CD4-positive, CD25-positive, alpha-beta regulatory T cell (primary cell): Measurements from ENCODE around the gene PEX26. TPM values are rescaled to one million over a fixed set of nuclear protein-coding genes. Genes with fewer than 3 reads are reported as not detected.

Experiments used
- ATAC-seq, 2 donors: fragments of 150-1000 bp; cut with Tn5 transposase; one replicate each; pipeline ENCODE4 v1.10.0; 2021; ENCODE audit warnings: low read depth in 2 of 2, moderate number of reproducible peaks in 2 of 2, moderate library complexity in 1 of 2
- DNase-seq, 3 donors: peaks; one replicate each; pipeline versions ENCODE4 v3.0.0 to v3.0.0-alpha.2; 2012 to 2022; ENCODE audit warnings: mixed read lengths in 1 of 3
- H3K27ac ChIP-seq: one replicate; pipeline ENCODE4 v1.7.0; 2013; ENCODE audit warnings: mild to moderate bottlenecking, low read length; ENCODE audit not compliant: insufficient read depth, poor library complexity, severe bottlenecking
- H3K27me3 ChIP-seq: one replicate; pipeline ENCODE4 v1.7.0; 2013; ENCODE audit warnings: low read length; ENCODE audit not compliant: control insufficient read depth, insufficient read depth
- H3K36me3 ChIP-seq: one replicate; pipeline ENCODE4 v1.7.0; 2013; ENCODE audit warnings: mild to moderate bottlenecking, low read length, moderate library complexity; ENCODE audit not compliant: control insufficient read depth, insufficient read depth
- H3K4me1 ChIP-seq: 2 replicates; pipeline ENCODE4 v1.7.0; 2013; ENCODE audit warnings: mild to moderate bottlenecking, low read length; ENCODE audit not compliant: insufficient read depth, control insufficient read depth, poor library complexity, severe bottlenecking
- H3K4me3 ChIP-seq: one replicate; pipeline ENCODE4 v1.7.0; 2013; ENCODE audit warnings: low read depth, mild to moderate bottlenecking, low read length, moderate library complexity
- H3K9me3 ChIP-seq, 2 experiments: 1 replicate in 1 of 2; 2 replicates in 1 of 2; pipeline ENCODE4 v1.7.0; 2013; ENCODE audit warnings: low read length in 2 of 2, mild to moderate bottlenecking in 1 of 2, moderate library complexity in 1 of 2; ENCODE audit not compliant: control insufficient read depth in 2 of 2
- H3K27ac Mint-ChIP-seq, 3 donors: one replicate each; pipeline ENCODE4 v1.8.0; 2020 to 2022; ENCODE audit warnings: mild to moderate bottlenecking in 3 of 3, mixed read lengths in 3 of 3, moderate library complexity in 2 of 3
- H3K27me3 Mint-ChIP-seq: one replicate; pipeline ENCODE4 v1.8.0; 2022; ENCODE audit warnings: mild to moderate bottlenecking, mixed read lengths
- H3K36me3 Mint-ChIP-seq: one replicate; pipeline ENCODE4 v1.8.0; 2020; ENCODE audit warnings: mixed read lengths
- H3K4me1 Mint-ChIP-seq, 4 donors: one replicate each; pipeline ENCODE4 v1.8.0; 2020 to 2022; ENCODE audit warnings: mixed read lengths in 4 of 4, mild to moderate bottlenecking in 1 of 4
- H3K4me3 Mint-ChIP-seq, 4 donors: one replicate each; pipeline ENCODE4 v1.8.0; 2020 to 2022; ENCODE audit warnings: mild to moderate bottlenecking in 4 of 4, mixed read lengths in 4 of 4, moderate library complexity in 3 of 4
- H3K9me3 Mint-ChIP-seq, 7 donors: one replicate each; pipeline ENCODE4 v1.8.0; 2020 to 2022; ENCODE audit warnings: mixed read lengths in 7 of 7, mild to moderate bottlenecking in 3 of 7, moderate library complexity in 2 of 7
- polyA plus RNA-seq, 4 donors: library from polyadenylated mRNA; unstranded; fragments of 300-500 nt; fragmentation: Illumina TruSeq; gene quantifications; one replicate each; pipeline ENCODE4 v1.2.3, GENCODE V29; 2021
- total RNA-seq: library from RNA; stranded (reverse); gene quantifications from one replicate; pipeline ENCODE4 v1.2.3, GENCODE V29; 2022

The PEX26 gene
- total and polyA plus RNA-seq, 5 donors from 2014 or later: 3.4 to 35.4 (median 3.9) TPM

GRCh38 chr22:18075101-18075719 is 2.6 kb upstream of the PEX26 start:
- H3K4me1 Mint-ChIP-seq: peaks cover 0 to 34% (median 27%) of the 10 kb centered on the region in 4 donors
- DNase-seq: no peak
- H3K4me1 ChIP-seq: peaks cover 31% of the 10 kb centered on the region
- no peak overlapping the region for H3K4me3 ChIP-seq
- no peak overlapping the region for H3K4me3 Mint-ChIP-seq
- peaks cover 8% of the 10 kb centered on the region for H3K36me3 Mint-ChIP-seq
- peaks cover 8% of the 10 kb centered on the region for H3K36me3 ChIP-seq
- H3K9me3 ChIP-seq: no peaks in the 10 kb centered on the region
- no peaks in the 10 kb centered on the region for H3K9me3 Mint-ChIP-seq
- peaks cover 4% of the 10 kb centered on the region for H3K27me3 Mint-ChIP-seq
- no peak overlapping the region for H3K27ac ChIP-seq
- no peaks in the 10 kb centered on the region for H3K27me3 ChIP-seq
- peak overlapping the region in 1 of 3 donors; percentile 99 for H3K27ac Mint-ChIP-seq
- ATAC-seq: no peak

GRCh38 chr22:18075720-18076497 is 1.9 kb upstream of the PEX26 start:
- H3K4me3 ChIP-seq: peak overlapping the region; percentile 100
- peaks cover 14% of the 10 kb centered on the region for H3K36me3 ChIP-seq
- Mint-ChIP-seq H3K9me3 (peaks cover 0 to 2% (median 0%) of the 10 kb centered on the region in 7 donors), H3K36me3 (peaks cover 14% of the 10 kb centered on the region), H3K27me3 (peaks cover 4% of the 10 kb centered on the region), H3K27ac (peak overlapping the region in 2 of 3 donors; percentile 57 to 99), H3K4me3 (peak overlapping the region; percentile 54 to 94 (median 83)), H3K4me1 (peaks cover 0 to 39% (median 31%) of the 10 kb centered on the region in 4 donors)
- no peaks in the 10 kb centered on the region for H3K27me3 ChIP-seq
- peaks cover 31% of the 10 kb centered on the region for H3K4me1 ChIP-seq
- DNase-seq: peak; percentile 34 to 75 (median 71)
- no peaks in the 10 kb centered on the region for H3K9me3 ChIP-seq
- ATAC-seq: no peak
- peak overlapping the region; percentile 53 for H3K27ac ChIP-seq

GRCh38 chr22:18077087-18077638 is 627 bp upstream of the PEX26 start:
- Histone ChIP-seq H3K36me3 (peaks cover 26% of the 10 kb centered on the region), H3K27me3 (no peaks in the 10 kb centered on the region), H3K4me1 (peaks cover 31% of the 10 kb centered on the region), H3K4me3 (peak overlapping the region; percentile 100), H3K9me3 (no peaks in the 10 kb centered on the region), H3K27ac (peak overlapping the region; percentile 87)
- ATAC-seq: no peak
- Mint-ChIP-seq H3K27ac (peak overlapping the region; percentile 98 to 99 (median 99)), H3K36me3 (peaks cover 25% of the 10 kb centered on the region), H3K4me3 (peak overlapping the region; percentile 93 to 97 (median 94)), H3K4me1 (peaks cover 4 to 49% (median 41%) of the 10 kb centered on the region in 4 donors), H3K9me3 (peaks cover 0 to 3% (median 0%) of the 10 kb centered on the region in 7 donors), H3K27me3 (no peaks in the 10 kb centered on the region)
- DNase-seq: no peak

GRCh38 chr22:18078329-18079041 is 695 bp downstream of the PEX26 start:
- peak overlapping the region; percentile 100 for H3K4me3 ChIP-seq
- ATAC-seq (no peak), DNase-seq (peak; percentile 6 to 68 (median 39))
- Mint-ChIP-seq H3K27me3 (no peaks in the 10 kb centered on the region), H3K4me3 (peak overlapping the region; percentile 83 to 97 (median 94)), H3K36me3 (peaks cover 38% of the 10 kb centered on the region), H3K4me1 (peaks cover 13 to 58% (median 49%) of the 10 kb centered on the region in 4 donors), H3K27ac (peak overlapping the region; percentile 58 to 99 (median 87)), H3K9me3 (peaks cover 0 to 3% (median 0%) of the 10 kb centered on the region in 7 donors)
- H3K27me3 ChIP-seq: no peaks in the 10 kb centered on the region
- H3K4me1 ChIP-seq: peaks cover 31% of the 10 kb centered on the region
- H3K36me3 ChIP-seq: peaks cover 39% of the 10 kb centered on the region
- no peaks in the 10 kb centered on the region for H3K9me3 ChIP-seq
- H3K27ac ChIP-seq: peak overlapping the region; percentile 87

- H3K4me1 Mint-ChIP-seq: peaks cover 13 to 62% (median 49%) of the 10 kb centered on the region in 4 donors
- no peak overlapping the region for H3K4me3 ChIP-seq
- DNase-seq (no peak), ATAC-seq (no peak)
- no peaks in the 10 kb centered on the region for H3K9me3 ChIP-seq
- H3K4me3 Mint-ChIP-seq: peak overlapping the region; percentile 38 to 88 (median 84)
- H3K27ac Mint-ChIP-seq: peak overlapping the region in 2 of 3 donors; percentile 87 to 99
- H3K27me3 ChIP-seq: no peaks in the 10 kb centered on the region
- peaks cover 0 to 3% (median 0%) of the 10 kb centered on the region in 7 donors for H3K9me3 Mint-ChIP-seq
- H3K36me3 ChIP-seq: peaks cover 51% of the 10 kb centered on the region
- no peaks in the 10 kb centered on the region for H3K27me3 Mint-ChIP-seq
- H3K4me1 ChIP-seq: peaks cover 31% of the 10 kb centered on the region
- H3K27ac ChIP-seq: no peak overlapping the region
- H3K36me3 Mint-ChIP-seq: peaks cover 41% of the 10 kb centered on the region
Observed at GRCh38 chr22:18079706-18080233, 2.0 kb downstream of the PEX26 start.

GRCh38 chr22:18081416-18081815 is 3.6 kb downstream of the PEX26 start:
- H3K4me1 ChIP-seq: peaks cover 27% of the 10 kb centered on the region
- peaks cover 0 to 3% (median 0%) of the 10 kb centered on the region in 7 donors for H3K9me3 Mint-ChIP-seq
- peak overlapping the region in 2 of 3 donors; percentile 6 to 39 for H3K27ac Mint-ChIP-seq
- H3K27ac ChIP-seq: no peak overlapping the region
- peaks cover 13 to 58% (median 46%) of the 10 kb centered on the region in 4 donors for H3K4me1 Mint-ChIP-seq
- peaks cover 65% of the 10 kb centered on the region for H3K36me3 ChIP-seq
- H3K27me3 ChIP-seq: no peaks in the 10 kb centered on the region
- H3K36me3 Mint-ChIP-seq: peaks cover 44% of the 10 kb centered on the region
- H3K9me3 ChIP-seq: no peaks in the 10 kb centered on the region
- ATAC-seq: no peak
- no peaks in the 10 kb centered on the region for H3K27me3 Mint-ChIP-seq
- H3K4me3 Mint-ChIP-seq: peak overlapping the region in 3 of 4 donors; percentile 38 to 83 (median 40)
- H3K4me3 ChIP-seq: no peak overlapping the region
- no peak for DNase-seq

- Histone ChIP-seq H3K4me3 (no peak overlapping the region), H3K27ac (no peak overlapping the region), H3K9me3 (no peaks in the 10 kb centered on the region), H3K4me1 (peaks cover 17% of the 10 kb centered on the region), H3K36me3 (peaks cover 73% of the 10 kb centered on the region), H3K27me3 (no peaks in the 10 kb centered on the region)
- peaks cover 44% of the 10 kb centered on the region for H3K36me3 Mint-ChIP-seq
- peak overlapping the region in 1 of 4 donors; percentile 83 for H3K4me3 Mint-ChIP-seq
- no peak for ATAC-seq
- peaks cover 13 to 49% (median 39%) of the 10 kb centered on the region in 4 donors for H3K4me1 Mint-ChIP-seq
- H3K27me3 Mint-ChIP-seq: no peaks in the 10 kb centered on the region
- peaks cover 0 to 3% (median 0%) of the 10 kb centered on the region in 7 donors for H3K9me3 Mint-ChIP-seq
- peak overlapping the region in 2 of 3 donors; percentile 35 to 39 for H3K27ac Mint-ChIP-seq
- DNase-seq: no peak
Observed at GRCh38 chr22:18082467-18082866, 4.7 kb downstream of the PEX26 start.
